ENCODE results near the gene PSMD13. TPM values are rescaled to one million over a fixed set of nuclear protein-coding genes. Genes with fewer than 3 reads are reported as not detected.

PSMD13 gene
- total and polyA plus RNA-seq, 2 of the 13 experiments (the other 11 are each of a cell fraction or from before 2014, with no cell fraction given): 83.0 to 117 TPM

GRCh38 chr11:289398-289711 lies 52.6 kb downstream of the PSMD13 start:
- peak overlapping the region; percentile 55; the same call in 1 of the 2 replicates for H3K9ac ChIP-seq (ENCODE audit: insufficient read depth, low read depth, low read length)
- ATAC-seq (no peak), FAIRE-seq (no peak), DNase-seq (ENCODE audit: low spot score) (no peak)
- POLR2A ChIA-PET: no interaction called here
- no peaks in the 10 kb centered on the region for H4K20me1 ChIP-seq (ENCODE audit: insufficient read depth, low read length)
- H3K27me3 ChIP-seq (ENCODE audit: control insufficient read depth in 1 of 2, insufficient read depth in 2 of 2, low read length in 2 of 2): peaks cover 5 to 39% of the 10 kb centered on the region in 2 experiments; a peak in 4 of 5 replicates
- no peak overlapping the region for H2AFZ ChIP-seq (ENCODE audit: low read length)
- WGBS (ENCODE audit: low lambda C conversion rate): 44% methylated on average over 4 of the region's 14 CpGs
- no peak overlapping the region for H3K27ac ChIP-seq (ENCODE audit: extremely low read length, insufficient read depth, low read length)
- peak overlapping the region in 2 of 3 experiments; percentile 57 to 58; a peak in 4 of 6 replicates for H3K4me3 ChIP-seq (replicated peaks in 1 of 3; ENCODE audit: insufficient read depth in 1 of 3, low read depth in 2 of 3, low read length in 3 of 3)
- CTCF ChIA-PET (ENCODE audit: low intra/inter-chr PET ratio, low total read pairs): no interaction called here
- H3K79me2 ChIP-seq (ENCODE audit: insufficient read depth, low read length): no peaks in the 10 kb centered on the region
- 0 out of 5 replicates have a peak, but pooled peaks cover 0 to 2% of the 10 kb centered on the region in 2 experiments for H3K36me3 ChIP-seq (replicated peaks in 1 of 2; ENCODE audit: control insufficient read depth in 1 of 2, insufficient read depth in 2 of 2, low read length in 2 of 2)
- peak overlapping the region; percentile 72 for H3K4me2 ChIP-seq (ENCODE audit: low read depth, low read length)
- intact Hi-C loops (cut with micrococcal nuclease; ENCODE audit: unreplicated experiment): no loop called here
- H3K9me3 ChIP-seq (ENCODE audit: low read length): no peaks in the 10 kb centered on the region
- no TSS peak for BruUV-seq (replicated peaks)
- TF ChIP-seq CHD4 (IDR thresholded peaks at IDR 0.05; ENCODE audit: borderline replicate concordance, low read length) (no peak), ZNF12 (CRISPR knock-in tag; IDR thresholded peaks at IDR 0.05) (no peak), MBD4 (IDR thresholded peaks at IDR 0.05; ENCODE audit: borderline replicate concordance, low read length) (no peak)
- TF ChIP-seq, protein P1, sequence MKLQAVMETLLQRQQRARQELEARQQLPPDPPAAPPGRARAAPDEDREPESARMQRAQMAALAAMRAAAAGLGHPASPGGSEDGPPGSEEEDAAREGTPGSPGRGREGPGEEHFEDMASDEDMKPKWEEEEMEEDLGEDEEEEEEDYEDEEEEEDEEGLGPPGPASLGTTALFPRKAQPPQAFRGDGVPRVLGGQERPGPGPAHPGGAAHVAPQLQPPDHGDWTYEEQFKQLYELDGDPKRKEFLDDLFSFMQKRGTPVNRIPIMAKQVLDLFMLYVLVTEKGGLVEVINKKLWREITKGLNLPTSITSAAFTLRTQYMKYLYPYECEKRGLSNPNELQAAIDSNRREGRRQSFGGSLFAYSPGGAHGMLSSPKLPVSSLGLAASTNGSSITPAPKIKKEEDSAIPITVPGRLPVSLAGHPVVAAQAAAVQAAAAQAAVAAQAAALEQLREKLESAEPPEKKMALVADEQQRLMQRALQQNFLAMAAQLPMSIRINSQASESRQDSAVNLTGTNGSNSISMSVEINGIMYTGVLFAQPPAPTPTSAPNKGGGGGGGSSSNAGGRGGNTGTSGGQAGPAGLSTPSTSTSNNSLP (IDR thresholded peaks at IDR 0.05; ENCODE audit: low read depth, low read length): no peak
- in situ Hi-C loops (cut with HindIII; ENCODE audit: extremely low pct_ligation_motif_present, low pct_unique_long_range_greater_than_20kb): no loop called here
- H3K4me1 ChIP-seq (ENCODE audit: insufficient read depth, low read length): peaks cover 34% of the 10 kb centered on the region

DNA sequence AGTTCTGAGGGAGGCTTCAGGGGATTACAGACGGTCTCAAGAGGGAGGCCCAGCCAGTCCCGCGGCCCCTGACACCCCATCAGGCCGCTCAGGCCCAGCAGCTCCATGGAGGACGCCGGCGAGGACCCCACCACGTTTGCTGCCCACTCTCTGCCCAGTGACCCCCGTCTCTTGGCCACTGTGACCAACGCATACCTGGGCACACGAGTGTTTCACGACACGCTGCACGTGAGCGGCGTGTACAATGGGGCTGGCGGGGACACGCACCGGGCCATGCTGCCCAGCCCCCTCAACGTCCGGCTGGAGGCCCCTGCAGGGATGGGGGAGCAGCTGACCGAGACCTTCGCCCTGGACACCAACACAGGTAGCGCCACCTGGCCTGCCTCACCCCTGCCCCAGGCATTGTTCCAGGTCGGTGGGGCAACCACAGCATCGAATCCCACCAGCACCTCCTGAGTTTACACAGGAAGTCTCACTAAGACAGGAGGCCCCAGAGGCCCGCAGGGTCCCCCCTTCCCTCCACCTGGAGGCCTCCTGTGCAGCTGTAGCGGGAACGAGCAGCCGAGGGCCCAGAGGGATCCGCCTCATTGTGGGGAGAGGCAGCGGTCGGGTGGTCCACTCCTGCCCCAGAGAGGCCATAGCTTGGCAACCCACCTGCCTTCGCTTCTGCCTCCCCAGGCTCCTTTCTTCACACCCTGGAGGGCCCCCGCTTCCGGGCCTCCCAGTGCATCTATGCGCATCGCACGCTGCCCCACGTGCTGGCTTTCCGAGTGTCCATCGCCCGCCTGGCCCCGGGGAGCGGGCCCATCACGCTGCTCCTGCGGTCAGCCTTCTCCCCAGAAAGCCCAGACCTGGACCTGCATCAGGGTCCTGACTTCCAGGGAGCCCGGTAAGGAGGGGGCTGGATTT lies 53.2 kb downstream of the PSMD13 start:
- no peak for DNase-seq (ENCODE audit: low spot score)
- BruUV-seq (replicated peaks): TSS peak; percentile 62
- no peak for TF ChIP-seq BCL3 (CRISPR knock-in tag; IDR thresholded peaks at IDR 0.05)
- TF ChIP-seq ZNF687 (CRISPR knock-in tag; IDR thresholded peaks at IDR 0.05): peak; percentile 42; the same call in 1 of the 2 replicates
- TF ChIP-seq ZNF10 (CRISPR knock-in tag; IDR thresholded peaks at IDR 0.05; ENCODE audit: borderline replicate concordance, low read depth): no peak
- TF ChIP-seq DNMT1 (CRISPR knock-in tag; IDR thresholded peaks at IDR 0.05): 0 out of 2 replicates have a peak, but pooled peaks have one; percentile 63
- TF ChIP-seq FOXA3 (CRISPR knock-in tag; IDR thresholded peaks at IDR 0.05): no peak

More for the DNA sequence above, 53.2 kb downstream of the PSMD13 start:
- Histone ChIP-seq H3K9ac (ENCODE audit: insufficient read depth, low read depth, low read length) (peak overlapping the region; percentile 55; the same call in 1 of the 2 replicates), H3K4me3 (replicated peaks in 1 of 3; ENCODE audit: insufficient read depth in 1 of 3, low read depth in 2 of 3, low read length in 3 of 3) (peak overlapping the region in 2 of 3 experiments; percentile 2 to 57; a peak in 3 of 6 replicates), H3K9me3 (ENCODE audit: low read length) (no peaks in the 10 kb centered on the region), H3K36me3 (replicated peaks in 1 of 2; ENCODE audit: control insufficient read depth in 1 of 2, insufficient read depth in 2 of 2, low read length in 2 of 2) (0 out of 5 replicates have a peak, but pooled peaks cover 0 to 2% of the 10 kb centered on the region in 2 experiments), H3K27me3 (ENCODE audit: control insufficient read depth in 1 of 2, insufficient read depth in 2 of 2, low read length in 2 of 2) (peaks cover 5 to 33% of the 10 kb centered on the region in 2 experiments; a peak in 4 of 5 replicates), H4K20me1 (ENCODE audit: insufficient read depth, low read length) (no peaks in the 10 kb centered on the region), H2AFZ (ENCODE audit: low read length) (no peak overlapping the region), H3K4me1 (ENCODE audit: insufficient read depth, low read length) (peaks cover 27% of the 10 kb centered on the region), H3K4me2 (ENCODE audit: low read depth, low read length) (peak overlapping the region; percentile 72), H3K79me2 (ENCODE audit: insufficient read depth, low read length) (no peaks in the 10 kb centered on the region), H3K27ac (ENCODE audit: extremely low read length, insufficient read depth, low read length) (no peak overlapping the region)
- in situ Hi-C loops (cut with HindIII; ENCODE audit: extremely low pct_ligation_motif_present, low pct_unique_long_range_greater_than_20kb) (no loop called here), intact Hi-C loops (cut with micrococcal nuclease; ENCODE audit: unreplicated experiment) (no loop called here)
- FAIRE-seq: no peak
- ChIA-PET POLR2A (no interaction called here), CTCF (ENCODE audit: low intra/inter-chr PET ratio, low total read pairs) (no interaction called here)
- WGBS (ENCODE audit: low lambda C conversion rate): 95% methylated on average over 23 of the region's 48 CpGs
- ATAC-seq: no peak

Data from HepG2 (cell line).